B cell (primary cell): ENCODE data around the gene TEX14.

Experiments
- EZH2 ChIP-seq: IDR thresholded peaks from 2 replicates; pipeline ENCODE4 v1.6.1; 2012; ENCODE audit warnings: borderline replicate concordance, low read depth, mild to moderate bottlenecking, moderate library complexity, low read length; ENCODE audit not compliant: insufficient read depth, poor library complexity, severe bottlenecking
- TF ChIP-seq, protein P1 (sequence below): fragments of 200-600 bp; IDR thresholded peaks from one replicate; pipeline ENCODE4 v1.8.0; 2022; ENCODE audit warnings: antibody characterized with exemption, mild to moderate bottlenecking

DNA sequence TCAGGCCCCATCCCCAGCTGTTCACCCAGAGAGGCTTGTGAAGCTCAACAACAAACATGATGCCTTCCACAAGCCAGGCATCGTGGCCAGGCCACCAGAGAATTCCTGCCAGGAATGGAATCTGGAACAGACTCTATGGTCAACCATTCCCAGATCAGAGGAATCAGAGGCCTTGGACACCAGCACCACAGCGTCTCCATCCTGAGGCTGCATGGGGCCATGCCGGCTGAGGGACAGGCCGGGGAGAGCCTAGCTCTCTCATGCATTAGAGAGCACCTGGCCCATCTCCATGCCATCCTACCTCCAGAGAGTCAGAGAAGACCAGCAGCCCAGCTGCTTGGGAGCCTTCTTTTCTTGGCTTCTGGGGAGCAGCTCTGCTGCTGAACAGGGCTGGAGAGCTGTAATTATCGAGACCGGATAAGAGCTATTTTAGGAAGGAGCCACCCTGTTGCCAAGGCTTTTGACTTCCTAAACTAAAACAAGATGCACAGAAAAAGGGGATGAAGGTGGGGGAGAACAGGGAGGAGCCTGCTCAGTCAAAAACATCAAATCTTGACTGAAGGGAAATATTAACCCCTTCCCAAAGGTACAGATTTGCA is 152.9 kb downstream of the TEX14 start:
- TF ChIP-seq, protein P1, sequence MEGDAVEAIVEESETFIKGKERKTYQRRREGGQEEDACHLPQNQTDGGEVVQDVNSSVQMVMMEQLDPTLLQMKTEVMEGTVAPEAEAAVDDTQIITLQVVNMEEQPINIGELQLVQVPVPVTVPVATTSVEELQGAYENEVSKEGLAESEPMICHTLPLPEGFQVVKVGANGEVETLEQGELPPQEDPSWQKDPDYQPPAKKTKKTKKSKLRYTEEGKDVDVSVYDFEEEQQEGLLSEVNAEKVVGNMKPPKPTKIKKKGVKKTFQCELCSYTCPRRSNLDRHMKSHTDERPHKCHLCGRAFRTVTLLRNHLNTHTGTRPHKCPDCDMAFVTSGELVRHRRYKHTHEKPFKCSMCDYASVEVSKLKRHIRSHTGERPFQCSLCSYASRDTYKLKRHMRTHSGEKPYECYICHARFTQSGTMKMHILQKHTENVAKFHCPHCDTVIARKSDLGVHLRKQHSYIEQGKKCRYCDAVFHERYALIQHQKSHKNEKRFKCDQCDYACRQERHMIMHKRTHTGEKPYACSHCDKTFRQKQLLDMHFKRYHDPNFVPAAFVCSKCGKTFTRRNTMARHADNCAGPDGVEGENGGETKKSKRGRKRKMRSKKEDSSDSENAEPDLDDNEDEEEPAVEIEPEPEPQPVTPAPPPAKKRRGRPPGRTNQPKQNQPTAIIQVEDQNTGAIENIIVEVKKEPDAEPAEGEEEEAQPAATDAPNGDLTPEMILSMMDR, result no peak
- TF ChIP-seq EZH2, result no peak
